ENCODE measurements around the gene KCNH5. TPM values are rescaled to one million over a fixed set of nuclear protein-coding genes. Genes with fewer than 3 reads are reported as not detected.

The KCNH5 gene
- total RNA-seq, 2 experiments from 2014 or later: not detected

DNA sequence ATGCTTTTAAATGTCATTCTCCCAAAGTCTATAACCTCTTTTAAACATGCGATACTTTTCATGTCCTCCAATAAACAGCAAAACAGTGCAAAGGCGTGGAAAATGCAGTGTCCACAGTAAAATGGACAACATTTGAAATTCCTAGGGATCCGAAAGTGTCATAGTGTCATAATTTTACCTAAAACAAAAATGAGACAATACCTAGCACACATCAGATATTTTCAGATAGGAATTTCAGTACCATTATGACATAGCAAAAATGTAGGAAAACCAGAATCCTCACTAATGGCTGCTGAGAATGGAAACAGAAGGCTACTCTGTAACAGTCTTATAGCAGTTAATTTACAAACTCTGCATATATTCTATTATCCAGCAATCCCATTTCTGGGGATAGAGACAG is 33.1 kb downstream of the KCNH5 start:
- POLR2A ChIA-PET: no interaction called here
- CTCF ChIA-PET: no interaction called here
- no peaks in the 10 kb centered on the region for H3K9me3 Mint-ChIP-seq
- Histone ChIP-seq H3K27me3 (ENCODE audit: control insufficient read depth in 1 of 2, insufficient read depth in 2 of 2, low read length in 2 of 2) (no peaks in the 10 kb centered on the region), H3K4me1 (ENCODE audit: insufficient read depth, low read length) (no peaks in the 10 kb centered on the region), H3K4me3 (ENCODE audit: low read length) (no peak overlapping the region), H3K36me3 (ENCODE audit: insufficient read depth, low read length) (no peaks in the 10 kb centered on the region), H3K27ac (ENCODE audit: low read depth in 1 of 2, low read length in 2 of 2) (no peak overlapping the region), H3K9me3 (ENCODE audit: control insufficient read depth in 1 of 2, insufficient read depth in 1 of 2, low read length in 2 of 2) (no peaks in the 10 kb centered on the region)
- H3K4me3 Mint-ChIP-seq: no peak overlapping the region
- TF ChIP-seq CTCF (IDR thresholded peaks at IDR 0.05): no peak
- DNase-seq: no peak
- no peak for ATAC-seq (ENCODE audit: poor library complexity)
- intact Hi-C loops (cut with DNase I, micrococcal nuclease): no loop called here
- peaks cover 3% of the 10 kb centered on the region for H3K27me3 Mint-ChIP-seq
- H3K4me1 Mint-ChIP-seq (ENCODE audit: low read depth): no peaks in the 10 kb centered on the region
- H3K27ac Mint-ChIP-seq: no peak overlapping the region
- no peaks in the 10 kb centered on the region for H3K36me3 Mint-ChIP-seq (ENCODE audit: low read depth)

DNA sequence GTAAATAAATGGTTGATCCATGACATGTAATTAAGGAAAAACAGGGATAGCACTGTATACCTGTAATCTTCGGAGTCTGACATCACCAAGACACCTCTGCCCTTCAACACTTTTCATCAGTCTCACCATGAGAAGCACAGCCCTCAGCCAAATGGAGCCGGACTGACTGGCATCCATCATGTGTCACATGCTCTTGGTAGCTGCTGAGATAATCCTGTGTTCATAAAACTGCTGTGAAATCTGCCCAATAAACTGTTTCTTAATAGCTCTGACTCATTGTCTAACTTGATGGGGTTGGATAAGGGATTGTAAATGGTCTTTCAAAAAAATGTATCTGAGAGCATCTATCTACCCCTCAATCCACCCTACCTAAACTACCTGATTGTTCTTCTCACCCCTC is 33.6 kb downstream of the KCNH5 start:
- Histone ChIP-seq H3K9me3 (ENCODE audit: control insufficient read depth in 1 of 2, insufficient read depth in 1 of 2, low read length in 2 of 2) (no peaks in the 10 kb centered on the region), H3K4me3 (ENCODE audit: low read length) (no peak overlapping the region), H3K4me1 (ENCODE audit: insufficient read depth, low read length) (no peaks in the 10 kb centered on the region), H3K27ac (ENCODE audit: low read depth in 1 of 2, low read length in 2 of 2) (no peak overlapping the region), H3K36me3 (ENCODE audit: insufficient read depth, low read length) (no peaks in the 10 kb centered on the region), H3K27me3 (ENCODE audit: control insufficient read depth in 1 of 2, insufficient read depth in 2 of 2, low read length in 2 of 2) (no peaks in the 10 kb centered on the region)
- Mint-ChIP-seq H3K4me3 (no peak overlapping the region), H3K4me1 (ENCODE audit: low read depth) (no peaks in the 10 kb centered on the region), H3K9me3 (no peaks in the 10 kb centered on the region), H3K36me3 (ENCODE audit: low read depth) (no peaks in the 10 kb centered on the region), H3K27me3 (peaks cover 2% of the 10 kb centered on the region), H3K27ac (no peak overlapping the region)
- TF ChIP-seq CTCF (IDR thresholded peaks at IDR 0.05): no peak
- POLR2A ChIA-PET: no interaction called here
- ATAC-seq (ENCODE audit: poor library complexity) (no peak), DNase-seq (no peak)
- CTCF ChIA-PET: no interaction called here
- intact Hi-C loops (cut with DNase I, micrococcal nuclease): no loop called here

DNA sequence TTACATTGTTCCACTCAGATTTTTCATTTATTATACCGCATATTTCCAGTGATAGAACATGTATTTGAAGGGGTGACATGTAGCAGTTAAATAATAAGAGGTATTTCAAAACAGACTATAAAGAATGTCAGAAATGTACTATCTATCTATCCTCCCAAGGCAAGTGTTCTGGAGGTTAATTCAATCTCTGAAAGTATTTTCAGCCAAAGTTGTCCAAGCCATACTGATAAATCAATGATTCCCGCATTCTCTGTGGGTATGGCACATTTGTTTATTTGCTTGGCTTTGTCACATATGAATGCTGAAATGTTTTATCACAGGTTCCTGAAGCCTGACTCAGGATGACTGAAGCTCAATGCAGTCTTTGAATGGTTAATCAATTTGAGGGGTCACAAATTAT is 35.8 kb downstream of the KCNH5 start:
- Mint-ChIP-seq H3K27me3 (no peaks in the 10 kb centered on the region), H3K4me1 (ENCODE audit: low read depth) (no peaks in the 10 kb centered on the region), H3K9me3 (no peaks in the 10 kb centered on the region), H3K36me3 (ENCODE audit: low read depth) (no peaks in the 10 kb centered on the region), H3K27ac (no peak overlapping the region), H3K4me3 (no peak overlapping the region)
- Histone ChIP-seq H3K4me1 (ENCODE audit: insufficient read depth, low read length) (no peaks in the 10 kb centered on the region), H3K27me3 (ENCODE audit: control insufficient read depth in 1 of 2, insufficient read depth in 2 of 2, low read length in 2 of 2) (no peaks in the 10 kb centered on the region), H3K9me3 (ENCODE audit: control insufficient read depth in 1 of 2, insufficient read depth in 1 of 2, low read length in 2 of 2) (no peaks in the 10 kb centered on the region), H3K36me3 (ENCODE audit: insufficient read depth, low read length) (no peaks in the 10 kb centered on the region), H3K4me3 (ENCODE audit: low read length) (no peak overlapping the region), H3K27ac (ENCODE audit: low read depth in 1 of 2, low read length in 2 of 2) (no peak overlapping the region)
- TF ChIP-seq CTCF (IDR thresholded peaks at IDR 0.05): no peak
- ATAC-seq (ENCODE audit: poor library complexity) (no peak), DNase-seq (no peak)
- ChIA-PET CTCF (no interaction called here), POLR2A (no interaction called here)
- intact Hi-C loops (cut with DNase I, micrococcal nuclease): no loop called here
